Stimulated activated effector memory CD8-positive, alpha-beta T cell treated with anti-CD3 and anti-CD28 coated beads, Interleukin-12 subunit alpha, Interleukin-12 subunit beta, amount 100 ng/mL, for 72 hours (primary cell): ENCODE measurements around the gene PBX4.

ENCODE experiments used
- ATAC-seq: fragments of 150-1000 bp; cut with Tn5 transposase; 2 replicates; pipeline ENCODE4 v1.10.0; 2021
- DNase-seq, 2 donors: peaks; one replicate each; pipeline ENCODE4 v3.0.0; 2021 to 2022; ENCODE audit warnings: low spot score in 2 of 2
- H3K27ac Mint-ChIP-seq: one replicate; pipeline ENCODE4 v1.8.0; 2022; ENCODE audit warnings: mild to moderate bottlenecking, mixed read lengths
- H3K36me3 Mint-ChIP-seq: one replicate; pipeline ENCODE4 v1.8.0; 2022; ENCODE audit warnings: mild to moderate bottlenecking, mixed read lengths
- H3K4me1 Mint-ChIP-seq: one replicate; pipeline ENCODE4 v1.8.0; 2022; ENCODE audit warnings: mixed read lengths
- H3K4me3 Mint-ChIP-seq: one replicate; pipeline ENCODE4 v1.8.0; 2022; ENCODE audit warnings: mild to moderate bottlenecking, mixed read lengths
- H3K9me3 Mint-ChIP-seq: one replicate; pipeline ENCODE4 v1.8.0; 2022; ENCODE audit warnings: mixed read lengths

The PBX4 gene

GRCh38 chr19:19567391-19567790, 51.1 kb downstream of the PBX4 start:
- no peak overlapping the region for H3K4me3 Mint-ChIP-seq
- no peaks in the 10 kb centered on the region for H3K9me3 Mint-ChIP-seq
- H3K27ac Mint-ChIP-seq = peak overlapping the region; percentile 89
- ATAC-seq (no peak), DNase-seq (no peak)
- peaks cover 97% of the 10 kb centered on the region for H3K36me3 Mint-ChIP-seq
- H3K4me1 Mint-ChIP-seq = peaks cover 18% of the 10 kb centered on the region

- no peak for ATAC-seq
- H3K9me3 Mint-ChIP-seq = no peaks in the 10 kb centered on the region
- H3K27ac Mint-ChIP-seq = no peak overlapping the region
- peaks cover 23% of the 10 kb centered on the region for H3K4me1 Mint-ChIP-seq
- DNase-seq = no peak
- H3K4me3 Mint-ChIP-seq = no peak overlapping the region
- H3K36me3 Mint-ChIP-seq = peaks cover 100% of the 10 kb centered on the region
Observed at GRCh38 chr19:19566306-19566705, 52.2 kb downstream of the PBX4 start.

GRCh38 chr19:19563348-19563848, 55.1 kb downstream of the PBX4 start:
- Mint-ChIP-seq H3K27ac (peak overlapping the region; percentile 86), H3K4me1 (peaks cover 14% of the 10 kb centered on the region), H3K36me3 (peaks cover 100% of the 10 kb centered on the region), H3K9me3 (no peaks in the 10 kb centered on the region), H3K4me3 (no peak overlapping the region)
- ATAC-seq (no peak), DNase-seq (no peak)

DNA sequence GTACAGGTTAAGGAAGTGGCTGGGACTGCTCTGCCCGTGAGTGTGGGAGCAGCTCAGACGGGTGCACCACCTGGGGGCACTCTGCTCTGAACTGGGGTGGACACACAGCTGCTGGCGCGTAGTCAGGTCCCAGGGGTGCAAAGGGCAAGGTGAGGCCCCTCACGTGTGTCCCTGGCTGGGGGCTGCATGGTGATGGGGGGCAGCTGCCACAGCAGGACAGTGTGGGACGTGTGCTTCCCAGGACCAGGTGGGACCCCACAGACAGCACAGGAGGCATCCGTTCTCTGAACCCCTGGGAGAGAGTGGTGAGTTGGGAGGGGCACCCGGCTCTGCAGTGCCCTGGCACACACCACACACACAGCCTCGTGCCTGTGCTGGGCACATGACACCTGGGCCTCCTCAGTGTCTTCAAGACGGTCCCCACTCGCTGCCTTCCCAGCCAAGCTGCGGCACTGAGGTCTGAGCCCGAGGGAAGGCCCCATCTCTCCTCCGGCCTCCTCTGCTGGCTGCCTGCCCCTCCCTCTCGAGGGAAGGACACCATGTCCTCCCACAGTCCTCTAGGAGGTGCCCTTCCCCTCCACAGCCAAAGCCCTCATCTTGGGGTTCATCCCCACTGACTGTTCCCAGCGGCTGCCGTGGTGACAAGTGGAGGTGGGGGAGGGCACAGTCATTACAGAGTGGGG, 55.7 kb downstream of the PBX4 start:
- Mint-ChIP-seq H3K36me3 (peaks cover 99% of the 10 kb centered on the region), H3K9me3 (no peaks in the 10 kb centered on the region), H3K4me1 (peaks cover 16% of the 10 kb centered on the region), H3K27ac (peak overlapping the region; percentile 86), H3K4me3 (no peak overlapping the region)
- DNase-seq (no peak), ATAC-seq (peak; percentile 73)

DNA sequence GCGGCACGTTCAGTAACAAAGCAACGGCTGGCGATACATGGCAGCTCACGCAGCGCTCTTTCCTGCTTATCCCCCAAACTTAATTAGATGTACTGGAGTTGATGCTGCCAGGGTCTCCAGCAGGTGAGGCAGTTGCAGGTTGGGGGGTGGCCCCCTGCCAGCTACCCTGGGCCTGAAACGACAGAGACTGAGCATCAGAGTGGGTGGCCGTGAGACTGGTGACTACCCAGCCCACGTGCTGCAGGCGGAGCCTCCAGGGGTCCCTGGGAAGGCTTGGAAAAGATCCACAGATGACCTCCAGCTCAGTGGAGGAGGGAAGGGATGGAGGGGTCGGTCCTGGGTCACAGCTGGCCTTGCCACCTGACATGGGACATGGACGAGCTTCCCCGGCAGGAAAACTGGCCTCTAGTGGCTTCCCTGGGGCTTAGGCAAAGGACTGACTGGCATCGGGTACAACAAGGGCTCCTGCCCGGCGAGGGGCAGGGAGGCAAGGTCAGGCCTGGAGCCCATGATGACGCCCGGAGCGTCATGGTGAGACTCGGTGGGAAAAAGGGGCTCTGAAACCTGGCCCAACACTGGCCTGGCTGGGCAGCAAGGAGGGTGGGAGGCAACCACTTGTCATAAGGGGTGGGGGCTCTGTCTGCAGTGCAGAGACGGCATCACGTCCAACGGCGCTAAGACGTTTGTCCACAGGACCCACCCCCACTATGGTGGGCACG, 56.4 kb downstream of the PBX4 start:
- no peak for ATAC-seq
- no peaks in the 10 kb centered on the region for H3K9me3 Mint-ChIP-seq
- DNase-seq = no peak
- H3K27ac Mint-ChIP-seq = peak overlapping the region; percentile 86
- peaks cover 16% of the 10 kb centered on the region for H3K4me1 Mint-ChIP-seq
- no peak overlapping the region for H3K4me3 Mint-ChIP-seq
- H3K36me3 Mint-ChIP-seq = peaks cover 92% of the 10 kb centered on the region

DNA sequence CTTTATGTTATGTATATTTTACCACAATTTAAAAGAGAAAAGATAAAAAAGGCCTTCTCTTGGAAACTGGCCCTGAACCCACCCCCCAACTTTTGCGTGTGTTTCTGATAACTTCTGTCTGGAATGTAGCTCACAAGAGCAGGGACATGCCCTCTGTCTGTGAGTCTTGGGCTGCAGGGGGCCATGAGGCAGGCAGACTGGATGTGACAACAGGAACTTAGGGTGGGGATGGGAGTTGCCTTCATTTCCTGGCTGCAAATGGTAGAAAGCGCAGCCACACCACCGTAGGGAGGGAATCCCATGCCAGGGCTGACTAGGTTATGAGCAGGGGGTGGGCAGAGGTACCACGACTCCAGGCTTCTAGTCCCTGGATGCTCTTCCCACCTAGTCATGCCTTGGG, 58.6 kb downstream of the PBX4 start:
- H3K4me1 Mint-ChIP-seq = peaks cover 16% of the 10 kb centered on the region
- H3K27ac Mint-ChIP-seq = no peak overlapping the region
- DNase-seq (no peak), ATAC-seq (no peak)
- H3K36me3 Mint-ChIP-seq = peaks cover 70% of the 10 kb centered on the region
- H3K9me3 Mint-ChIP-seq = no peaks in the 10 kb centered on the region
- no peak overlapping the region for H3K4me3 Mint-ChIP-seq

DNA sequence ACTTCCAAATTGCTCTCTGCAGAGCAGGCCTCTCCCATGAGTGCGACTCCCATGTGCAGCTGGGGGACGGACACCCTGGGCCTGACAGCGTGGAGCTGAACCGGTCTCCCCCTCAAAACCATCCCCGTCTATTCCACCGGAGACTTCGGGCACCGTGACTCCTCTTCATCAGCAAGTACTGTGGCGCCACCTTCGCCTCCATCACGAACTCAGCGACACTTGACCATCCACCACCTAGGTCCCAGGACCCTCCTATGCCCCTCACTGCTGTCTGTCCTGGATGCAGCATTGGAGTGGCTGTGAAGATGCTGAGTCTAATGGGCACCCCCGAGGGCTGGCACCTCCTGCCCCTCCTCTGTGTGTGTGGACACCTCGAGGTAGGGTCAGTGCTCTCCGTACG, 59.9 kb downstream of the PBX4 start:
- H3K36me3 Mint-ChIP-seq = peaks cover 57% of the 10 kb centered on the region
- ATAC-seq = no peak
- no peaks in the 10 kb centered on the region for H3K9me3 Mint-ChIP-seq
- H3K4me3 Mint-ChIP-seq = no peak overlapping the region
- no peak for DNase-seq
- H3K27ac Mint-ChIP-seq = peak overlapping the region; percentile 78
- peaks cover 25% of the 10 kb centered on the region for H3K4me1 Mint-ChIP-seq

DNA sequence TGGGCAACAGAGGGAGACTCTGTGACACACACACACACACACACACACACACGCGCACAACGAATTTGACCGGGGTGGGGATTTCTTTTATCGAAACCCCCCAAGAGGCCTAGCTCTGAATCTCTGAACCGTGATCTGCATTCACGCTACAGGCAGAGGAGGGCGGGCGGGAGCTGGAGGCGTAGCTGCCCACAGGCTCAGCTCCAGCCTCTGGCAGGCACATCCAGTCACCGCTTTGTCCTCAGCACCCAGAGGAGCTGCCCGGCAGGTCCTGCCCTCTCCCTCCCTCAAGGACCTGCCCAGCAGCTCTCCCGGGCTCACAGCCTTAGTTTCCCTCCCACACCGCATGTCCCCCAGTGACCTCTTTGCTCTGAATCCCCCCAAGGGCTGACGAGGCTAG, 60.4 kb downstream of the PBX4 start:
- Mint-ChIP-seq H3K27ac (peak overlapping the region; percentile 78), H3K4me1 (peaks cover 25% of the 10 kb centered on the region), H3K9me3 (no peaks in the 10 kb centered on the region), H3K36me3 (peaks cover 52% of the 10 kb centered on the region), H3K4me3 (no peak overlapping the region)
- ATAC-seq = no peak
- no peak for DNase-seq

GRCh38 chr19:19554074-19555023, 64.1 kb downstream of the PBX4 start:
- Mint-ChIP-seq H3K4me1 (peaks cover 19% of the 10 kb centered on the region), H3K4me3 (no peak overlapping the region), H3K27ac (peak overlapping the region; percentile 71), H3K36me3 (peaks cover 14% of the 10 kb centered on the region), H3K9me3 (no peaks in the 10 kb centered on the region)
- DNase-seq = peak; percentile 61 to 86
- peak; percentile 65 for ATAC-seq

DNA sequence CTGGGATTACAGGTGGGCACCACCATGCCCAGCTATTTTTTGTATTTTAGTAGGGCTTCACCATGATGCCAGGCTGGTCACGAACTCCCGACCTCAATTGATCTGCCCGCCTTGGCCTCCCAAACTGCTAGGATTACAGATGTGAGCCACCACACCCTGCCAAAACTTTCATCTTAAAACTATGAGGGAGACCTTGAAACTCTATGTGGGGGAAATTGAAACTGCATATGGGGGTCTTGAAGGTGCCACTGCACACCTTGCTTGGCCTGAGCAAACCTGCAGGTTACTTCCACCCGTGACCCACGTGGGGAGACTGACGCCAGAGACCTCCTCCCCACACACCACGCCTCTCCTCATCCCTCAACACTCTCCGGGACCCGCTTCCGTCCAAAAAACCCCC, 64.8 kb downstream of the PBX4 start:
- peaks cover 8% of the 10 kb centered on the region for H3K36me3 Mint-ChIP-seq
- H3K27ac Mint-ChIP-seq = no peak overlapping the region
- H3K4me3 Mint-ChIP-seq = no peak overlapping the region

GRCh38 chr19:19552798-19553197, 65.7 kb downstream of the PBX4 start:
- Mint-ChIP-seq H3K36me3 (no peaks in the 10 kb centered on the region), H3K27ac (no peak overlapping the region), H3K9me3 (no peaks in the 10 kb centered on the region), H3K4me3 (no peak overlapping the region), H3K4me1 (peaks cover 9% of the 10 kb centered on the region)
- ATAC-seq = peak; percentile 56
- no peak for DNase-seq

More for the DNA sequence above, 64.8 kb downstream of the PBX4 start:
- H3K9me3 Mint-ChIP-seq = no peaks in the 10 kb centered on the region
- no peak for ATAC-seq
- no peak for DNase-seq
- H3K4me1 Mint-ChIP-seq = peaks cover 13% of the 10 kb centered on the region

- H3K4me3 Mint-ChIP-seq = no peak overlapping the region
- ATAC-seq (no peak), DNase-seq (no peak)
- no peaks in the 10 kb centered on the region for H3K9me3 Mint-ChIP-seq
- peaks cover 9% of the 10 kb centered on the region for H3K4me1 Mint-ChIP-seq
- H3K27ac Mint-ChIP-seq = no peak overlapping the region
- H3K36me3 Mint-ChIP-seq = no peaks in the 10 kb centered on the region
Observed at GRCh38 chr19:19551853-19552192, 66.7 kb downstream of the PBX4 start.

- no peak overlapping the region for H3K4me3 Mint-ChIP-seq
- no peak for ATAC-seq
- H3K27ac Mint-ChIP-seq = no peak overlapping the region
- no peaks in the 10 kb centered on the region for H3K9me3 Mint-ChIP-seq
- DNase-seq = no peak
- H3K4me1 Mint-ChIP-seq = peaks cover 9% of the 10 kb centered on the region
- H3K36me3 Mint-ChIP-seq = no peaks in the 10 kb centered on the region
Observed at GRCh38 chr19:19550972-19551852, 67.3 kb downstream of the PBX4 start.

- no peaks in the 10 kb centered on the region for H3K36me3 Mint-ChIP-seq
- H3K4me3 Mint-ChIP-seq = no peak overlapping the region
- ATAC-seq (no peak), DNase-seq (no peak)
- H3K4me1 Mint-ChIP-seq = peaks cover 9% of the 10 kb centered on the region
- no peaks in the 10 kb centered on the region for H3K9me3 Mint-ChIP-seq
- no peak overlapping the region for H3K27ac Mint-ChIP-seq
Observed at GRCh38 chr19:19550485-19550929, 68.0 kb downstream of the PBX4 start.
